ENCODE data around the gene GALNTL6.
"Not testable (repeated sequence)": the region's sequence is repeated elsewhere in the genome, so short reads cannot be mapped to it uniquely, and the experiment has no call there.

GALNTL6 gene

DNA sequence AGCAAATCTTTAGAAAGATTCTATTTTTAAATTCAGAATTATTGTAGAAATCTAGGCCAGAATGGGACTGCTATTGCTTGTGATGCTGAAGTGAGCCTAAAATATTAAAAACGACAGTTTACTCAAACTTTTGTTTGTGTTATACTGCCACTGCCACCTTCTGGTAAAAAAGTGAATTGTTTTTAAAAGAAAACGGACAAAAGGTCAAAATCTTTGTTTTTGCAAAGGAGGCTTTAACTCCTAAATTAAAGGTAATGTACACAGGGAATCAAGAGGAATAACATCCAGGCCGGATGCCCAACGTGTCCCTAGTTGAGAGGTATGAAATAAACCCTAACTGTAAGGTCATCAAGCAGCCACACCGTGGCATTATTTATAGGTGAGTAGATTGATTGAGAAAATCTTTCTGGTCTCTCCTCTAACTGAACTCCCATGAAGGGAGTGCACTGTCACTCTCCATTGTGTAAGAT lies 1017.1 kb downstream of the GALNTL6 start:
- DNase-seq = peak; percentile 31

DNA sequence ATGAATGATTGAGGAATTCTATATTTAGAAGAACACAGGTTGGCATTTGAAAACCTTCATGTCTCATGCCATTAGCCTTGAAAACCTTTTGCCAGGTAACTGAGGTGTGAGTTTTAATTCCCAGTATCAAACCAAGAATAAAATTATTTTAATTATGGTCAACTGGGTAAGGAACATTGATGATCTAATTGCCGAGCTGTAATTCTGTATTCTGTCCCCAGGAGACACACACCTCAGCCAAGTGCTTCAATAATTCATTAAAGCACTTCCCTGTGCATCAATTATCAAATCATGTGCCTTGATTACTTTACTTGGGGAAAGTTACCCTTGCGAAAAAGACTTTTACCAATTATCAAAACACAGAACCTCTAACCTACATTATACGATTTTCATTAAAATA lies 1023.5 kb downstream of the GALNTL6 start:
- DNase-seq = no peak

DNA sequence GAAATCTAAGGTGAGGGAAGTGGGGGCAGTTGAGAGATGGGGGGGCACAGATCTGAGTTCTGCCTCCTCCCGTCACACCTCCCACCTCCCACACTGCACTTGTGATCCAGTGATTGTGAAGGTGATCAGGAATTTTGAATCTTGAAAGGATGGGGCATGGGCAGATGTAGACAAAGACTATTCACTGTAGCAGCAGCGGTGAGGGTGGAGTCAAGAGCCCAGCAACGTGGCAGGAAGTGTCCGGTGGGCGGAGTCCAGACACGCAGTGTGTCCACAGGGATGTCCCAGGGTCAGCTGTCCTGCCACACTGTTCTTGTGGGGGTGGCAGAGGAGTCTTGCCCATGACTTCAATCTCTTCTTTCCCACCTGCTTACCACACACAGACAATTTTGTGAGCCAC lies 1024.9 kb downstream of the GALNTL6 start:
- no peak for DNase-seq

DNA sequence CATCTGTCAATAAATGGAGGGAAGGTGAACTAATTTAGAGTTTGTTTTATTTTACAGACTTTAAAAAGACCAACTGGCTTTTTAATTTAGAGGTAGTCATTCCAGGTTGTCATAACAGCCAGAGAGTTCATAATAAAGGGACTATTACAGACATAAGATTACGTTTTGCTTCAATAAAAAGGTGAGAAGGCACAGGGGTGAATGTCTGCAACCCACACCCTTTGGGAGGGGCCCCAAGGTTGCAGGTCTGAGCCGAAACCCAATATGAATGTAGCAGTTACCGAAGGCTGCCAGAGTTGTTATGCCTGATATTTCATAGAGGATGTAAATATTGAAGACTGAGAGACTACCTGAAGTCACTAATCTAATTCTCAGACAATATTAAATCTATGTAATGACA lies 1025.7 kb downstream of the GALNTL6 start:
- DNase-seq = no peak

DNA sequence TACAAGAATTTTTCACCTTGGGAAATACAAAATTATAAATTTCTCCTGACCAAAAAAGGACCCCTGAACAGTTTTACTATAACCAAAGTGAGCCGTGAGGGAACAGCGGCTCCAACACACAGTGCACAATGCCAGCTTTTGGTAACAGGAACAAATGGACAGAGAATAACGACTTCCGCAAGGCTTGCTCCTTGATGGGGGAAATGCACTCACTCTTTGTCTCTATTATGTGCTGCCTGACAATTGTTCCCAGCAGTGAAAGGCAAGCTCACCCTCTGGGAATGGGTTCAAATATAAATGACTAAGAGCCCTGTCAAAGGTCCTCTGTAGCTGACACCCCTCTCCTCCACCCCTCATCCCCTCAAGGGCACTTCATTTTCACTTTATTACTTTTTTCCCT lies 1029.6 kb downstream of the GALNTL6 start:
- DNase-seq = peak; percentile 6

DNA sequence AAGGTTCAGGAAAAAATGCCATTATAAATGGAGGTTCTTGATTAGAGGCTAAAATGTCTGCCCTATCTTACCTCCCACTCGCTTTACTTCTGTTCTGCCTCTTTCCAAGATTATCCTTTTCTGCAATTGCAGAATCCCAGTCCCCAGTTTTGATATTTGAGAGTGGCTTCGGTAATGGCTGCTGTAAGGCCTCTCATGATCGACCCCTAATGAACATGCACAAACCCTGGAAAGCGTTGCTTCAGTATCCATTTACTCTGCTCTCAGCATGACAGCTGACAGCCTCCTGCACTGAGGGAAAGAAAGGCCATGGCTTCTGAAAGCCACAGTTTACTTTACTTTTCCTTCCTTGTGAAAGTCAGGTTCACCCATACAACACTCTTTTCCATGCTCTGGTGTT lies 1030.0 kb downstream of the GALNTL6 start:
- DNase-seq = no peak

DNA sequence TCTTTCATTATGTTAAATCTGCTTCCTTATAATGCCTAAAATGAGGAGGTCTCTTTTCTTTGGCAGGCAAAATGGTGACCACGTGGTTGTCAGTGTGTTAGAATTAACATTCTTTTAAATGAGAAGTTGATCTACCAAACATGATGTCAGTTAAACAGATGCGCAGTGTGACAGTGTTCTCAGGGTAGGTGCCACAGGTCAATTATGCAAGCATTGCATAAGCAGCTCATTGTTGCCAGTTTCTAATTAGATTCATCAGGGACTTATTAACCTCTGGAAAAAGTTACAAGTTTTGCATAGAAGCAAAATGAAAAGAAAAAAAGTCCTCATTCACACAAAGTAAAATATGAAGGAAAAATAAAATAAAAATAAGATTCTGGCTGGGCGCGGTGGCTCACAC lies 1031.4 kb downstream of the GALNTL6 start:
- no peak for DNase-seq

DNA sequence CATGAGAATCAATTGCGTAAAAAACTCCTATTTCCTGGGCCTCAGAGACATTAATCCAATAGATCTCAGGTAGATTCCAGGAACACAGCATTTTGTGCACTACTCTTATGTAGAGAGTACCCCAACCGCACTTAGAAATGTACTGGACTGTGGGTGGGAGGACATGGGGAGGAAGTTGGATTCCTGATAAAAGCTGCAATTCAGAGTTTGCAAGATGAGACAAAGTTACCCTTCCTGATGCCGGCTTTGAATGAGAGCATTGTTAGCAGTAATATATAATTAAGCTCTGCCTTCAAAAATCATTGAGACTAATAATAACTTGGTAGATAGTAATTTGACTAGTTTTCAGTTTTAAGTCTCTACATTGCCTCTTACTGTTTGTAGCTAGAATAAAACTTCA lies 1032.1 kb downstream of the GALNTL6 start:
- DNase-seq = no peak

DNA sequence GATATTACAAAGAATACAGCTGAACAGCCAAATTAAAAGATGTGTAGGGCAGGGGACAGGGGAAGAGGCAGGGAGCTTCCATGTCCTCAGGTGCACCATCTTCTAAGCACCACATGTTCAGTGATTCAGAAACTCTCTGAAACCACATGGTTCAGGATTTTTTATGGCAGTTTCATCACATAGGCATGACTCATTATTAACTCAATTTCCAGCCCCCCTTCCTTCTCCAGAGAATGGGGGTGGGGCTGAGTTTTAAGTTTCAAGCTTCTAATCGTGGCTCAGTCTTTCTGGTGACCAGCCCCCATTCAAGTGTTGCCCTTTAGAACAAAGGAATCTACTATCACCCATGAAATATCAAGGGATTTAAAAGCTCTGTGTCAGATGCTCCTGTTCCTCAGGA lies 1037.6 kb downstream of the GALNTL6 start:
- DNase-seq = no peak

DNA sequence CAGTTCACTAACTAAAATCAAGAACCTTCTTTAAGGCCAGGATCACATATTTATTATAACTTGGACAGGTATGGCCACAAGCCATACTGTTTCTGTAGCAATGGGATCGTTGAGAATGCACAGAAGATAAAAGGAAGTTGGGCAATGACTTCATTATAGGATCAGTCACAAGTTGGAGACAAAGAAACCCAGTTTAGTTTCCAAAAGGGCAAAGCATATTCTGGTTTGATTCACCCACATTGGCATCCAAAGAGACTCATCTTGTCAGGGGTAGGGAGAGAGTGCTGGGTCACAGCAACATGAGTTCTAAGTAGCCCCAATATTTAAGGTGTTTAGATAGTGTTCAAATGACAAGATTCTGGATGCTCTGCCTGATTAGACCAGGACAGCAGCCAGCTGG lies 1038.3 kb downstream of the GALNTL6 start:
- DNase-seq = no peak

DNA sequence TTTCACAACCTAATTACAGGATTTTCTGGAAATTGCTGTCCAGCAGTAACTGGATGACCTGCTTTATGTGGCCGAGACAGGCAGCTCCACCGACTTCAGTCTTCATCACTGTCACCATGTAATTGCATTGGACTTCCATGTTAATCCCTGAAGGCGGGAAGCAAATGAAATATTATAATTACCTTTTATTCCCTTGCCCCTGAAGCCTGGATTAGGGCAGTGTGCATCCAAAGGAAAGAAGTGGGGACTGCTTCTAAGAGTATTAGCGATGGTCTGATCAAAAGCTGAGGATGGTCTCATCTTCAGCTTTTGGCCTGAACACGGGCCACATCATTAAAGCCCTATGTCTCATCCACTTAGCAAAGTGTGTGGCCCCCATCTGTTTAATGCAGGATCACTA lies 1043.8 kb downstream of the GALNTL6 start:
- no peak for DNase-seq

DNA sequence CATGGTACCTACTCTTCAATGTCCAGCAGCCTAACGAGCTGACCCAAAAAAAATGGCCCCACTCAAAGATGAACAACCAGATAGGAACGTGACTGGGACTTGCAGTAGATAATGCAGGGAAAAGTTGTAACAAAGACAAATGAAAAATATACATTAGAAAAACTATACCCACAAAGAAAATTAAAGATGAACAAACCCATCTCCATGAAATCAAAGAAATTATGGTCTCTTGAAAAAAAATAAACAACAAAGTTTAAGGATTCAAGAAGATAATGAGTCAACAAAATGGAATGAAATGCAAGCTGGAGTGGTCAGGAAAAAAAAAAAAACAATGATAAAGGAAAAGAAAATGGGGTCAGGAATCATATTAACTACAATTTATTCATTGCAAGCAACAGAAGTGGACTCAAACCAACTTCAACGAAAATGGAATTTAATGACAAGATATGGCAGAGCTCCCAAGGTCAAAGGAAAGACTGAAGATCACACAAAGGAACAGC lies 1045.6 kb downstream of the GALNTL6 start:
- no peak for DNase-seq

DNA sequence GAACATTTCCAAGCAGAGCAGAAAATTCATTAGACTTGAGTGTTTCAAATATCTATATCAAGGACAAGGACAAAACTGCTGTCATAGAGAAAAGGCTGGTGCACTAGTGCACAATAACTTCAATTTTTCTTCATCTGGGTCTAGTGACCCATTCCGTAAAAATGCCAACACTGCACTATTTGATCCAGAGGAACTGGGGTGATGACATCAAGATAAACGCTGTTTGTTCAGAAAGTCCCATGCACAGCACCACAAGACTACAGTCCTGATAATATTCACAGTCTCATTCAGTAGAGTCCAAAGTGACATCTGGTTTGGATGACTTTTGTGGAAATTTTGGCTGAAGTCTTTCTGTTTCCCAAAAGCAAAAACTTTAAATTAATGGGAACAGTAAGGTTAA lies 1051.9 kb downstream of the GALNTL6 start:
- no peak for DNase-seq

DNA sequence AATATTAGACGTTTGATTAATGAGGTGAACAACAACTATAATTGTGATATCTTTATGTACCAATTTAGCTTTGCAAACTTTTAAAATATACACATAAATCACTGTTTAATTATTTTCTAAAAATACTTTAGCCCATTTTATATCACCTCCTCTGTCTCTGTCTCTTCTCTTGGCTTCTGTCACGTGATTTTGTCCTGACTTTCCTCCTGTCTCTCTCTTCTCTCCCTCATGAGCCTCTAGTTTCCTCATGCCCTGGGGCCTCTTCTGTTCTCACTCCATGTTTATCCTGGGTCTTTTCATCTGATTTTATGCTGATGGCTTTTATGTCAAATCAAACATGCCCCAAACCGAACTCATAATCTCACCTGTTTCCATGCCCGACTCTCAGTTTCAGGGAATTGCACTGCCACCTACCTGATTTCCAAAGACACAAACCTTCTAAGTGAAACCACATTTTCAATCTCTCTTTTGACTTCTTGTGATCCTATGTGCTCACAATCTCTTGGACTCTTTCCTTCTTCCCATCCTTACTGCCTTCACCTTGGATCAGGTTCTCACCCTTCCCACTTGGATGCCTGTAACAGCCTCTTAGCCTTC lies 1052.4 kb downstream of the GALNTL6 start:
- no peak for DNase-seq

DNA sequence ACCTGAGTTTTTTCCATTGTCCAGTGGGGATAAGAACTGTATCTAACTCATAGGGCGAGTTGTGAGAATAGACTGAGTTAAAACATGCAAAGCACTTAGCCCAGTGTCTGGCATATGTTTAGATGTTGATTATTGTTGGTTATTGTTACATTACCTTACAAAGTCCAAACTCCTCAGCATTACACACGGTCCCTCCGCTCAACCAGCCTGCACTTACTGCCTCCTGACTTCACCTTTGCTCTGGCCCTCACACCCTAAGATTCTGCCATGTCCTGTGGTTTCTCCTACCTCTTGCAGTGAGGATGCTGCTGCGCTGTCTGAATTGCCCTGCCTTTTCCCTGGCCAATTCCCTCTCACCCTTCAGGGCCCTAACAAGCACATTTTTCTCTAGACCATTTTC lies 1053.2 kb downstream of the GALNTL6 start:
- no peak for DNase-seq

DNA sequence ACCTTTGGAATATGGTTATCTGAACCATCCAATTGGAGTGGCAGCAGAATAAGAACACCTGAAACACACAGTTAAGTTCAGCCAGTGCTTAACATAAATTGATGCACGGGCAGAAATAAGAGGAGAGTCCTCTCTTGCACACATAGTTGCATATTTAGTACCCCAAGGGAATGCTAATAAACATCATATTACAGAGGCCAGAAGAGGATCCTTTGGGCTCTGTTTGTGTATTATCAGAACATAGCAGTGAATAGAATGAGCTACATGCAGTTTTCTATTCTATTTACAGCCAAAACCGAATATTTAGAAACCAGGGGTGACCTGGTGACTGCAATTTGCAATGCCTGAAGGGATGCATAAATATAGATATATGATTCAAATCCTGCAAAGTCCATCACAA lies 1054.6 kb downstream of the GALNTL6 start:
- DNase-seq = no peak

DNA sequence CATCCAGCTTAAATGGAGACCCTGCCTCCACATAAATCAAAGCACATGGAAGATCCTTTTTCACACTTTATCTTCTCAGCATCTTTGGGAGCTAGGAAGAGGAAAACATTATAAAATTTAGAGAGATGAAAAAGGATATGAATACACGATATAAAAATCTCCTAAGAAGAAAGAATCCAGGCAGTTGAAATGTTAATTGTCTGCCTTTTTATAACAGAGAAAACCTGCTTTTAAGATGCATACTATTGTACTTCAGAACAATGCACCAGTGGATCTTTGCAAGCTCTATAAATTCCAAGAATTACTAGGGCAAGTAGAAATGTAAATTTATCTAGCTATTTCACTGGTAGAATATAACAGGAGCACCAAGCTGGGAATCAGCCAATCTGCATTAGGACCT lies 1055.1 kb downstream of the GALNTL6 start:
- no peak for DNase-seq

DNA sequence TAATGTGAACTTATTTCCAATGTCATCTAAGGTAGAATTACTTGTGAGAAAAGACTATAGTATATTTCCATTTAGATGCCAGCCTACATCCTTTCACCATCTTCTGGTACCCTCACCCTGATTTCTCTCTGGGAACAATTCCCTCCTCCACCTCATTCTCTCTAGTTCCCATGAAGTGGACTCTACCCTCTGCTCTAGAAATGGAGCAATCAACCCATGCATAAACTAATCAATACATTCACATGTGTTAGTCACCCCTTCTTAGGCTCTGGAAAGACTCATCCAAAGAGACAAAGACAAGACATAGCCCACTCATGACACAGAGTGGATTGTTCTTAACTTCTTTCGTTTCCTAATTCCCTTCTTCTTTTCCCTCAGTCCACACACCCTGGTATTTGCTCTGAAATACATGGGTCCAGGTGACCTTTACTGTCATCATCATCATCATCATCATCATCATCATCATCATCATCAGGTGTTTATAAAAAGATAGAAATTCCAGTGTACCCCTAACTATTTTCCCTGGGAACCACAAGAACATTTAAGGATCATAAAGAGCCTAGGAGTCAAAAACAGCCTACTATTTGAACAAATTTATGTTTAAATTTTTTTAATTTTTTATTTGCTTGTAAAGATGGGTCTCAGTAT lies 1056.5 kb downstream of the GALNTL6 start:
- no peak for DNase-seq

DNA sequence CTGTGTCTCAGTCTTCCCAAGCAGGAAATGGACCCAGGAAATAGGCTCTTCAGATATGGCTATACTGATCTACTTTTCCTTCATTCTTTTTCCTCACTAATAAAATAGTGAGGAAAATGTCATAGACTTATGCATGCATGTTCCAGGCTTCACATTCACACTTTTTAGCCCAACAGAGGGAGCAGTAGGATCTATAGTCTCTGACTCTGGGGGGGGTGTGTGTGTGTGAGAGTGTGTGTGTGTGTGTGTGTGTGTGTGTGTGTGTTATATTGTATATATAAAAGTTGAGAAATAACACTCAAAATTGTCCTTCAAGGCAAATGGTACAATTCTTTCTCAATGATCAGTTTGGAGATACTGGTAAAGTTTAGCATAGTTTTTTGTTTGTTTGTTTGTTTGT lies 1058.2 kb downstream of the GALNTL6 start:
- no peak for DNase-seq

DNA sequence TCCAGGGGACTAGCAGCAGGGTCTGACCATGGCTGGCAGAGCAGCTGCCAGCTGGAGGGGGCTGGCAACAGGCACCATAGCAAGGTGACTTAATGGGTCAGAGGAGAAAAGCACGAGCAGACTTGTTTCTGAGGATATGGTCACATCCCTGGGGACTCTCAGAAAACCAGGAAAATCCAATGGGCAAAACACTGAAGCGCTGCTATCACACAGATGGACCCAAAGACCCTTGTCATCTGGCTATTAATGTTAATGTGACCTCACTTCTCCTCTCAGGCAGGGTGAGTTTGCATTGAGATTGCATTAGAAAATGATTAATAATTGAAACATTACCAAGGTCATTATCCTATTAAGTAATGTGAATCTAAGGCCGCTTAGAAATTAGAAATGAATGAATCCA lies 1061.7 kb downstream of the GALNTL6 start:
- no peak for DNase-seq

DNA sequence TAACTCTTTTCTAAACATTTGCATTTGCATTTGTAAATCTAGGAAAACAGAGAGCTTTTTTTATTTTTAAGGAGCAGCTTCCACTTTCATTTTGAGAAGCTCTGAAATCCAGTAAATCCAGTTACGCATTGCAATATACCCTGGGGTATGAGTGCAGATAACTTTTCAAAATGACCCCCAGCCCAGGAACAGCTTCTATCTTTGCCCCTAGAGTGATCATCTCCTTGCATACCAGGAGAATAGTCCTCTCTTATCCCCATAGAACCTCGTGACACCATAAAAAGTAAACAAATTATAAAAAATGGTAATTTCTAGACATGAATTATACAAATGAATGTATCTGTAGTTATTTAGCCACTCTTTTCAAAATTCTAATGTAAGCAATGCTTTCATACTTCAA lies 1063.2 kb downstream of the GALNTL6 start:
- DNase-seq = no peak

DNA sequence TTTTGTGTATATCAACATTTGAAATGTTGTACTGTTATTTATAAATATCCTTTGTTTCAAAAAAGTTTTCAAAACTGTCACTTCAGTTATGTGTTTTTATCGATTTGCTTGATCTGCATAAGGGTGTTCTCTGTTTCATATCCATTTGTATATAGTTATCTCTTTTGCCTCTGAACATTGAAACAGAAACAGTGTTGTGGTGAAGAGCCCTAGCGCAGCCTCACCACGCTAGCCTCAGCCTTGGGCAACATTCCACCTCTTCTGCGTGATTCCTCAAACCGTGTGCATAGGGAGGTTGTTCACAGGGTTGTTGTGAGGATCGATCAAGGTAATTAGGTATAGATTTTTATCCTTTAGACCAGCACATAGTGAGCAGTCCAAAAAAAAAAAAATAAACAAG lies 1068.4 kb downstream of the GALNTL6 start:
- no peak for DNase-seq

DNA sequence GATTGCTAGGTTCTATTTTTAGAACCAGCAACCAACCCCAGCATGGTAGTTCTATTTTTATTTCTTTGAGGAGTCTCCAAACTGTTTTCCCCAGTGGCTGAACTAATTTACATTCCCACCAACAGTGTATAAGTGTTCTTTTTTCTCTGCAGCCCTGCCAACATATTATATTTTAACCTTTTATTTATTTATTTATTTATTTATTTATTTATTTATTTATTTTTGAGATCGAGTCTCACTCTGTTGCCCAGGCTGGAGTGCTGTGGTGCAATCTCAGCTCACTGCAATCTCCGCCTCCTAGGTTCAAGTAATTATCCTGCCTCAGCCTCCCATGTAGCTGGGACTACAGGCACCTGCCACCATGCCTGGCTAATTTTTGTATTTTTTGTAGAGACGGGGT lies 1074.2 kb downstream of the GALNTL6 start:
- not testable (repeated sequence) for DNase-seq

DNA sequence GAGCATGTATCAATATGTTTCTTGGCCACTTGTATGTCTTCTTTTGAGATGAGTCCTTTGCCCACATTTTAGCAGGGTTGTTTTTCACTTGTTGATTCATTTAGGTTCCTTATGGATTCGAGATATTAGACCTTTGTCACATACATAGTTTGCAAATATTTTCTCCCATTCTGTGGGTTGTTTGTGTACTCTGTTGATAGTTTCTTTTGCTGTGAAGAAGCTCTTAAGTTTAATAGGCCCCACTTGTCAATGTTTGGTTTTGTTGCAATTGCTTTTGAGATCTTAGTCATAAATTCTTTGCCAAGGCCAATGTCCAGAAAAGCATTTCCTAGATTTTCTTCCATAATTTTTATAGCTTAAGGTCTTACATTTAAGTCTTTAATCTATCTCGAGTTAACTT lies 1074.8 kb downstream of the GALNTL6 start:
- DNase-seq = no peak

DNA sequence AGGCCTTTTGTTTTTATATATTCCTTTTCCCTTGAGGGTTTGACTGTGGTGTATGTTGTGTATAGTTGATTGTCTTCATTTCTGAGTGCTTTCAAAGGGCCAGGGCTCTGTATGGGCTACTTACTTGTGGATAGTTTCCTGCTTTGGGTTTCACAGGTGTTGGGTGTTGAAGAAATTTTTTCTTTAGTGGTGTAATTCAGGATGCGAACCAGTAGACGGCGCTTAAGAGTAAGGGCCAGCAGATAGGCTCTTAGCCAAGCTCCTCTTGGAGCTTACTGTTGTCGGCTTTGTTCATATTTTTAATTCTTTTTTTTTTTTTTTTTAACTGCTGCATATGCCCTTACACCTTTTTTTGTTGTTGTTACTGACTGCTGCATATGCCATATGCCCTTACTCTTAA lies 1079.1 kb downstream of the GALNTL6 start:
- no peak for DNase-seq
